Psoas muscle (tissue), 8 donors: ENCODE results near the gene ZNF385C. TPM values are rescaled to one million over a fixed set of nuclear protein-coding genes. Genes with fewer than 3 reads are reported as not detected.

Source experiments
- ATAC-seq, 4 donors: fragments of 200-7000 bp; cut with Tn5 transposase; one replicate each; pipeline ENCODE4 v1.9.1; 2020; ENCODE audit warnings: moderate library complexity in 3 of 4, mild to moderate bottlenecking in 2 of 4
- DNase-seq, 2 donors: peaks; one replicate each; pipeline ENCODE4 v3.0.0-alpha.2; 2020
- H3K27ac ChIP-seq: fragments of 200-600 bp; one replicate; pipeline ENCODE4 v1.8.0; 2022
- H3K27me3 ChIP-seq, 3 donors: fragments of 200-600 bp in 1 of 3; one replicate each; pipeline versions ENCODE4 v1.6.1 to v1.8.0; 2013 to 2022; ENCODE audit warnings: low read length in 2 of 3, mild to moderate bottlenecking in 2 of 3, moderate library complexity in 1 of 3; ENCODE audit not compliant: insufficient read depth in 3 of 3
- H3K36me3 ChIP-seq, 2 donors: fragments of 200-600 bp in 1 of 2; one replicate each; pipeline versions ENCODE4 v1.6.1 to v1.8.0; 2013 to 2022; ENCODE audit warnings: low read depth in 1 of 2, mild to moderate bottlenecking in 1 of 2, moderate library complexity in 1 of 2; ENCODE audit not compliant: insufficient read depth in 1 of 2
- H3K4me1 ChIP-seq: fragments of 200-600 bp; one replicate; pipeline ENCODE4 v1.8.0; 2022
- H3K4me3 ChIP-seq: fragments of 200-600 bp; one replicate; pipeline ENCODE4 v1.8.0; 2022; ENCODE audit warnings: mild to moderate bottlenecking
- H3K9me3 ChIP-seq: fragments of 200-600 bp; one replicate; pipeline ENCODE4 v1.8.0; 2022
- WGBS, 3 donors: extraction: QIAGEN DNeasy Blood & Tissue Kit; methylation state at CpG; one replicate each; pipeline versions ENCODE4 v1.1.6 to v1.1.7; 2013; 5-methylcytosine and 5-hydroxymethylcytosine counted together
- intact Hi-C, 2 donors: fragments of 100-400 bp; cut with DNase I; formaldehyde crosslinking; loops; one replicate each; pipeline versions ENCODE4 v1.11.0 to v1.14.2; 2022
- polyA plus RNA-seq, 3 donors: library from polyadenylated mRNA; stranded (reverse); fragments of 200-250 nt; gene quantifications; one replicate each; pipeline ENCODE4 v1.2.3, GENCODE V29; 2013
- total RNA-seq, 4 donors: library from RNA; stranded (reverse); fragmentation: NEBNext Ultra II Directional in 2 of 4; extraction: Animal tissue kit (Norgen Biotek cat#: 25700) in 2 of 4; gene quantifications; one replicate each; pipeline versions ENCODE4 v1.2.1 to v1.2.4, GENCODE V29; 2021 to 2023
- TF ChIP-seq, protein P1 (sequence below): fragments of 200-600 bp; IDR thresholded peaks from one replicate; pipeline ENCODE4 v1.8.0; 2022; ENCODE audit warnings: antibody characterized with exemption
- donor health status: healthy with polysubstance abuse.
- donor health status: DM: no; HTN: no; CAD: no; lungs with moderate emphysema.
- donor health status: Bipolar disorder and iron deficiency.
- donor health status: healthy.
- donor health status: DM: yes; HTN: yes; CAD: no.
- donor health status: DM: no; HTN: no; CAD: no.
- donor health status: DM: no; HTN: no; CAD: no.
- donor health status: DM: yes; HTN: yes; CAD: no.

ZNF385C gene
- total and polyA plus RNA-seq, 7 donors: 0.22 to 9.2 (median 0.50) TPM

GRCh38 chr17:42092939-42093338, 5.3 kb downstream of the ZNF385C start:
- intact Hi-C loops: no loop called here
- whole genome bisulfite sequencing, 3 donors: 73 to 76% (median 75%) methylated on average over 3 to 6 of the region's 6 CpGs
- Histone ChIP-seq H3K4me3 (no peak overlapping the region), H3K9me3 (no peaks in the 10 kb centered on the region), H3K36me3 (no peaks in the 10 kb centered on the region), H3K27ac (no peak overlapping the region), H3K27me3 (peaks cover 0 to 9% (median 0%) of the 10 kb centered on the region in 3 donors), H3K4me1 (no peaks in the 10 kb centered on the region)
- ATAC-seq: no peak
- TF ChIP-seq, protein P1, sequence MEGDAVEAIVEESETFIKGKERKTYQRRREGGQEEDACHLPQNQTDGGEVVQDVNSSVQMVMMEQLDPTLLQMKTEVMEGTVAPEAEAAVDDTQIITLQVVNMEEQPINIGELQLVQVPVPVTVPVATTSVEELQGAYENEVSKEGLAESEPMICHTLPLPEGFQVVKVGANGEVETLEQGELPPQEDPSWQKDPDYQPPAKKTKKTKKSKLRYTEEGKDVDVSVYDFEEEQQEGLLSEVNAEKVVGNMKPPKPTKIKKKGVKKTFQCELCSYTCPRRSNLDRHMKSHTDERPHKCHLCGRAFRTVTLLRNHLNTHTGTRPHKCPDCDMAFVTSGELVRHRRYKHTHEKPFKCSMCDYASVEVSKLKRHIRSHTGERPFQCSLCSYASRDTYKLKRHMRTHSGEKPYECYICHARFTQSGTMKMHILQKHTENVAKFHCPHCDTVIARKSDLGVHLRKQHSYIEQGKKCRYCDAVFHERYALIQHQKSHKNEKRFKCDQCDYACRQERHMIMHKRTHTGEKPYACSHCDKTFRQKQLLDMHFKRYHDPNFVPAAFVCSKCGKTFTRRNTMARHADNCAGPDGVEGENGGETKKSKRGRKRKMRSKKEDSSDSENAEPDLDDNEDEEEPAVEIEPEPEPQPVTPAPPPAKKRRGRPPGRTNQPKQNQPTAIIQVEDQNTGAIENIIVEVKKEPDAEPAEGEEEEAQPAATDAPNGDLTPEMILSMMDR: no peak
- DNase-seq: no peak

- TF ChIP-seq, protein P1: no peak
- H3K4me3 ChIP-seq: no peak overlapping the region
- H3K4me1 ChIP-seq: no peaks in the 10 kb centered on the region
- WGBS, 3 donors: 79 to 84% (median 83%) methylated on average over 8 of the region's 8 CpGs
- no peaks in the 10 kb centered on the region for H3K27me3 ChIP-seq
- no peaks in the 10 kb centered on the region for H3K9me3 ChIP-seq
- DNase-seq: no peak
- H3K36me3 ChIP-seq: no peaks in the 10 kb centered on the region
- intact Hi-C loops: no loop called here
- no peak for ATAC-seq
- no peak overlapping the region for H3K27ac ChIP-seq
These were observed 7.1 kb downstream of the ZNF385C start for GRCh38 chr17:42090964-42091790.

GRCh38 chr17:42088736-42089135, 9.5 kb downstream of the ZNF385C start:
- H3K27ac ChIP-seq: no peak overlapping the region
- ATAC-seq (no peak), DNase-seq (no peak)
- no peaks in the 10 kb centered on the region for H3K4me1 ChIP-seq
- TF ChIP-seq, protein P1: no peak
- WGBS, 3 donors: 86 to 92% (median 90%) methylated on average over 8 of the region's 8 CpGs
- no peaks in the 10 kb centered on the region for H3K27me3 ChIP-seq
- H3K36me3 ChIP-seq: no peaks in the 10 kb centered on the region
- intact Hi-C loops: no loop called here
- no peak overlapping the region for H3K4me3 ChIP-seq
- no peaks in the 10 kb centered on the region for H3K9me3 ChIP-seq

DNA sequence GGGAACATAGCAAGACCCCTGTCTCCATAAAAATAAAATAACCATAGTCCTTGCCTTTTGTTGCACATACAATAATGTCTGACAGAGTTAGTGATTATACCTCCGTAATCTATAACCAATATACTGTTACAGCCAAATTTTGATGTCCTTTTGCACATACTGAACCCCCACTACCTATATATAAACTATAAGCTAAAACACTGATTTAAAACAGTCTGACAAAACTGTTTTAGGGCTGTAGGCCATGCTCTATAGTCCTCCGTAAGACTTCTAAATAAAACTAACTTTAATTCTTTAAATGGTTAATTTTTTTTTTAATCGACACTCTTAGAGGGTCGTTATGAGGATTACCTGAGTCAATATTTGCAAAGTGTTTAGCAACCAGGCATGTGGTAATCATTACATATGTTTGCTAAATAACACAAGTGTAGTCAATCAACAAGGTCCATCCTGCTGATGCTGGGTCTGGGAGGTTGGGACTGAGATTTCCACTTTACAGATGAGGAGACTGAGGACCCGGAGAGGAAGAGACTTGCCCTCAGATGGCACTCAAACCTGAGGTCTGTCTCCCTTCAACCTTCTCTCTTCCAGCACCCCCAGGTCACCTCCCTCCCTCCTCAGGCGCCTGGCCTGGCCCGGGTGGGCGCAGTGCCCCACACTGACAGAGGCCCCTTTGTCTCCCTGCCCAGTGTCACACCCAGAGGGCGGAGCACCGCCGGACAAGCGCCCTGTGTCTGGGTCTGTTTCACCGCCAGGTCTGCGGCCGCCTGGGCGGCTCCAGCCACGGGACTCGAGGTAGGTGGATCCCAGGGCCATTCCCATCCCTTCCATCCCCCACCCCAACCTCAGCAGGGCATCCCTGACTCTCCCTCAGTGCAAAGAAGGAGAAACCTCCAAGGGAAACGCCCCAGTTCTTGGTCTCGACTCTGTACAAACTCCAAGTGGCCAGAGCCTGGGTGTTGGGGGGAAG, 10.3 kb downstream of the ZNF385C start:
- Histone ChIP-seq H3K9me3 (no peaks in the 10 kb centered on the region), H3K36me3 (no peaks in the 10 kb centered on the region), H3K27ac (no peak overlapping the region), H3K4me1 (no peaks in the 10 kb centered on the region), H3K4me3 (no peak overlapping the region), H3K27me3 (no peaks in the 10 kb centered on the region)
- DNase-seq (no peak), ATAC-seq (no peak)
- intact Hi-C loops: no loop called here
- WGBS, 3 donors: 46 to 61% (median 53%) methylated on average over 19 to 20 of the region's 20 CpGs
- TF ChIP-seq, protein P1: no peak
